Spinal cord (tissue), 10 donors: Measurements from ENCODE around the gene CREB5. TPM values are rescaled to one million over a fixed set of nuclear protein-coding genes. Genes with fewer than 3 reads are reported as not detected.

ENCODE experiments used
- DNase-seq, 6 donors: peaks; one replicate each; pipeline versions ENCODE4 v3.0.0 to v3.0.0-alpha.2; 2013 to 2015; ENCODE audit warnings: low spot score in 6 of 6, low read depth in 4 of 6
- H3K27ac ChIP-seq: one replicate; pipeline ENCODE4 v1.5.1; 2013; ENCODE audit warnings: low read depth, low read length, control low read depth
- H3K27me3 ChIP-seq: one replicate; pipeline ENCODE4 v1.6.1; 2013; ENCODE audit warnings: low read length; ENCODE audit not compliant: control insufficient read depth, insufficient read depth
- H3K36me3 ChIP-seq: one replicate; pipeline ENCODE4 v1.6.1; 2013; ENCODE audit warnings: low read length; ENCODE audit not compliant: control insufficient read depth, insufficient read depth
- H3K4me1 ChIP-seq: one replicate; pipeline ENCODE4 v1.6.1; 2013; ENCODE audit warnings: low read length; ENCODE audit not compliant: control insufficient read depth, insufficient read depth
- H3K4me3 ChIP-seq: one replicate; pipeline ENCODE4 v1.5.1; 2013; ENCODE audit warnings: low read depth, low read length, control low read depth
- H3K9me3 ChIP-seq: one replicate; pipeline ENCODE4 v1.6.1; 2013; ENCODE audit warnings: low read length; ENCODE audit not compliant: control insufficient read depth, insufficient read depth
- WGBS: methylation state at CpG from one replicate; pipeline ENCODE4 v1.1.5; 2013; ENCODE audit warnings: missing lambda C conversion rate; ENCODE audit not compliant: insufficient coverage; 5-methylcytosine and 5-hydroxymethylcytosine counted together
- polyA plus RNA-seq, 2 donors: library from polyadenylated mRNA; unstranded; fragments of 120-200 nt; gene quantifications; one replicate each; pipeline ENCODE4 v1.2.1, GENCODE V29; 2013; ENCODE audit not compliant: insufficient read length in 2 of 2
- total RNA-seq, 2 donors: library from RNA; depleted of rRNA in 1 of 2; stranded (reverse); fragments of 120-200 nt in 1 of 2; fragments of >200 nt in 1 of 2; gene quantifications; one replicate each; pipeline versions ENCODE4 v1.2.3 to v1.2.4, GENCODE V29; 2013 to 2014
- donor health status: healthy.

The CREB5 gene
- total and polyA plus RNA-seq, 4 donors: 15.3 to 34.3 (median 17.0) TPM

DNA sequence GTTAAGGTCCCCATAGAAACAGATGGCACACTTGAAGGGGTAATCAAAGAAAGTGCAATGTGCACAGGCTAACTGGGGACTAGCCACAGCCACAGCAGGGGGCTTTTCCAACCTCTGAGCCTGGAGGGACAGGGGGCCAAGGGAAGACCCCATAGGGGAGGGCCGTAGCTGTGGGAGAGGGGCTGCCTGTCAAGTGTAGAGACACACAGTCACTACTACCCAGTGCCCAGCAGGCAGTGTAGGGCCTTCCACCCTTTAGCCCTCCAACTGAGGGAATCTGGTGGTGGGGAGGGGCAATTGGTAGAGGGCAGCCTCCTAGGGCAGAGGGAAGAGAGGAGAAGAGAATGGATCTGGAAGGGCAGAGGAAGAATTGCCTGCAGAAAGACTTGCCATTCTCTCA lies 54.6 kb downstream of the CREB5 start:
- Histone ChIP-seq H3K36me3 (no peaks in the 10 kb centered on the region), H3K4me1 (no peaks in the 10 kb centered on the region), H3K27me3 (no peaks in the 10 kb centered on the region), H3K4me3 (no peak overlapping the region), H3K27ac (no peak overlapping the region), H3K9me3 (no peaks in the 10 kb centered on the region)
- DNase-seq: no peak
- no CpG with 5 or more reads among the region's 1 CpG for WGBS

DNA sequence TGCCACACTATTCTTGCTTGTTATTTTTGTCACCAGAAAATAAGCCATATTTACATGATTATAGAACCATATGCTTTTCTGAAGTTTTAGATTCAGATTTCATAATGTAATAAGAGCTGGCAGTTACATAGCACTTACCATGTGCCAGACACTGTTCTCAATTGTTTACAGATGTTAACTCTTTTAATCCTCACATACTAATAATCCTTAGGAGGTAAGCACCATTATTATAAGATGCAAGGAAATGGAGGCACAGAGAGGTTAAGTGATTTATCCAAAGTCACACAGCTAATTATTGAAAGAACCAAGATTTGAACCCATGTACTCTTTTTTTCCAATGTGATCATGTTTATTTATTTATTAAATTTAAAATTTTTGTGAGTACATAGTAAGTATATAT lies 57.2 kb downstream of the CREB5 start:
- DNase-seq: no peak
- Histone ChIP-seq H3K4me3 (no peak overlapping the region), H3K36me3 (no peaks in the 10 kb centered on the region), H3K27ac (no peak overlapping the region), H3K9me3 (no peaks in the 10 kb centered on the region), H3K4me1 (no peaks in the 10 kb centered on the region), H3K27me3 (no peaks in the 10 kb centered on the region)

DNA sequence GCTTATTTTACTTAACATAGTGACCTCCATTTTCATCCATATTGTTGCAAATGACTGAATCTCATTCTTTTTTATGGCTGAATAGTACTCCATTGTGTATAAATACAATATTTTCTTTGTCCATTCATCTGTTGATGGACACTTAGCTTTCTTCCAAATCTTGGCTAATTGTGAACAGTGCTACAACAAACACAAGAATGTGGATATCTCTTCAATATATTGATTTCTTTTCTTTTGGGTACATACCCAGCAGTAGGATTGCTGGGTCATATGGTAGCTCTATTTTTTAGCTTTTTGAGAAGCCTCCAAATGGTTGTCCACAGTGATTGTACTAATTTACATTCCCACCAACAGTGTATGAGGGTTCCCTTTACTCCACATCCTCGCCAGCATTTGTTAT lies 58.0 kb downstream of the CREB5 start:
- Histone ChIP-seq H3K27ac (no peak overlapping the region), H3K4me3 (no peak overlapping the region), H3K9me3 (no peaks in the 10 kb centered on the region), H3K27me3 (no peaks in the 10 kb centered on the region), H3K4me1 (no peaks in the 10 kb centered on the region), H3K36me3 (no peaks in the 10 kb centered on the region)
- DNase-seq: no peak
- WGBS: no CpG with 5 or more reads among the region's 1 CpG

DNA sequence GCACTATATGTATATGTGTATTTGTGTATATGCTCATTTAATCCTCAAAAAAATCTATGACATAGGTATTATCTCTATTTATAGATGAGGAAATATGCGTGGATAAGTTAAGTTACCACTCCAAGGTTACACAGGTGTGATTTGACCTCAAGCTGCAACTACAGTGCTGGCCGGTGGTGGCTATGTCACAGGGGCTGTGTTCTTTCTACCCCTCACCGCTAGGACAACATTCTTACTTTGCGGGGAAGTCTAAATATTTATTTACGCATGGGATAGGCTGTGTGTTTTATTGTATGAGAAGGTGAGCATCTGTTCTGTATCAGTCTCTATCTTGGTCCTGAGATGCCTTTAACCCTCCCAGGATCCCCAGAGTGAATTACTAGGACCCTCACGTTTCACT lies 60.0 kb downstream of the CREB5 start:
- H3K4me1 ChIP-seq: no peaks in the 10 kb centered on the region
- WGBS: 100% methylated on average over 1 of the region's 6 CpGs
- no peak overlapping the region for H3K27ac ChIP-seq
- no peak overlapping the region for H3K4me3 ChIP-seq
- DNase-seq: no peak
- no peaks in the 10 kb centered on the region for H3K9me3 ChIP-seq
- H3K27me3 ChIP-seq: no peaks in the 10 kb centered on the region
- H3K36me3 ChIP-seq: no peaks in the 10 kb centered on the region

DNA sequence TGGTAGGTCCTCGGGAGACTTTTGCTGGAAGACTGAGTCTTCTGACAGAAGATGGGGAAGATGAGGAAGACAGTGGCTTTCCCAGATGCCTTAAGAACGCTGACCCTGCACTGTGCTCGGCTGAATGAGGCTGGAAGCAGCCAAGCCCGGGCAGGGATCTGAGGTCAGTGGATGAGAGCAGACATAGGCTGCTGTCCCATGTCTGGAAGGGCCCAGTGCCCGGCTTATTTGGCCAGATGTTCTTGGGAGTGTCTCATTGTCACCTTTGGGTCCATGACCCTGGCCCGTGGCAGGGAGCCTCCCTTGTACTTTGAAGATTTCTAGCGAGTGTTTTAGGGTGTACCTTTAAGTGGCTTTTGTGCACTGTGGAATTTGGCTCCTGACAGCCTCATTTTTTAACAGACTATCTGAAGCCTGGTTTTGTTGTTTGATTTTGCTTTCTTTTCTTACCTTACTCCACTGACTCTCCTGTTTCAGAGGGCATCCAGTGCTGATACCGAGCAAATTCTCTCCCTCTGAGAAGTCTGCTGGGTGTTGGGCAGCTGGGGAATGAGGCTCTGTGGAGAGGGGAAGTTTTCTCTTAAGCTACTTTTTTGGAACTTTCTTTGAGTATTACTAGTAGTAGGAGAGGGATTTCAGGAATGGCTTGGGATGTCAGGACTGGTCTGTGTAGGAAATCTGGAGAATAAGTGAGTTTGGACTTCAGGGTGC lies 61.4 kb downstream of the CREB5 start:
- Histone ChIP-seq H3K27ac (peak overlapping the region; percentile 53), H3K9me3 (no peaks in the 10 kb centered on the region), H3K36me3 (no peaks in the 10 kb centered on the region), H3K27me3 (no peaks in the 10 kb centered on the region), H3K4me1 (no peaks in the 10 kb centered on the region), H3K4me3 (no peak overlapping the region)
- DNase-seq: peak in 1 of 6 donors; percentile 15
- whole genome bisulfite sequencing: 74% methylated on average over 7 of the region's 8 CpGs

DNA sequence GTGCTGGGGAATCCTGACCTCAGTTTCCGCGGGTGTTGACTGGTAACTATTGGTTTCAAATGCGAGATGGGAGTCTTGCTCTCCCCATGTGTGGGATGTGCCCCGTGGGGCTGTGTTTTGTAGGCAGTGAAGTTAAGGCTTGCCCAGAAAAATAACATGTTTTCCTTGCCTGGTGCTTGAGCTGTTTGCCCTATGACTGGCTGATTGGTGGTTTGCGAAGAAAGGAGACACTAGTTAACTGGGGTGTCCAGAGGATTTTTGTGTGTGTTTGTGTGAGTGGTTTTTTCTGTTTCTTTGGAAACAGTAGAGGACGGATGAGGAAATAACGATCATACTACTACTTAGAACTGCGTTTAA lies 61.9 kb downstream of the CREB5 start:
- peak overlapping the region; percentile 53 for H3K27ac ChIP-seq
- no peaks in the 10 kb centered on the region for H3K36me3 ChIP-seq
- H3K9me3 ChIP-seq: no peaks in the 10 kb centered on the region
- no peaks in the 10 kb centered on the region for H3K4me1 ChIP-seq
- DNase-seq: no peak
- no peaks in the 10 kb centered on the region for H3K27me3 ChIP-seq
- H3K4me3 ChIP-seq: no peak overlapping the region
- 52% methylated on average over 4 of the region's 8 CpGs for WGBS

DNA sequence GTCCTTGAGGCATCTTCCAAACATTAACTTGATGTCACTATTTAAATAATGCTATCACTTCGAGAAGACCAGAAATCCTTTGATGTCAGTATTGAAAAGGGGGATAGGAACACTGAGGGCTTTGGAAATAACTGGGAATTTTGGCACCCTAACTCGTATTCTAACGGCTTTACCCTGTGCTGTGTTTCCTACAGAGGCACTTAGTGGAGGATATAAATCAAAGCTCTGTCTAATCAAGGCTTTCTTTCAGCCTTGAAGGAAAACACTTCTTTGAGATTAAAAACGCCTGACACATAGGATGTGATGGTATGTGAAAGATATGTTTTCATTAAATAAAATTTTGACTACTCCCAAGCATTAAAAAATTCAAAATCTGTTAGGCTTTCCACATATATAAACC lies 62.3 kb downstream of the CREB5 start:
- Histone ChIP-seq H3K27me3 (no peaks in the 10 kb centered on the region), H3K9me3 (no peaks in the 10 kb centered on the region), H3K4me1 (no peaks in the 10 kb centered on the region), H3K27ac (peak overlapping the region; percentile 53), H3K36me3 (no peaks in the 10 kb centered on the region), H3K4me3 (no peak overlapping the region)
- DNase-seq: peak in 1 of 6 donors; percentile 17
- no CpG with 5 or more reads among the region's 4 CpGs for WGBS

DNA sequence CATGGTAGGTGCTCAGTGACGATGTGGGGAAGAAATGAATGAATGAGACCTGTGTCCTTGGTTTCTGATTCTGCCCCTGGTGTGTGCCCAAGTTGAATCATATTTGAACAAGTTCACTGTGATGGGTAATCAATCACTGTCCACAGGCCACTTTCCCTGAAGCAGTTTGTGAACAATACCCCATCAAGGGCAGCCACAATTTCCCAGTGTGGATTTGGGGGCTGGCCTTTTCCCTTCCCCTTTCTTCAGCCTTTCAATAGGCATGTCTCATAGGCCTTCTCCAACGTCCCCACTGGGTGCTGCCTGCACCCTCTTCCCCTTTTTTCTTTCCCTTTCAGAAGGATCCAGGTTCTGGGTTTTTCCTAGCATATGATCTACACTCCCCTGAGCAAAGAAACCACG lies 64.7 kb downstream of the CREB5 start:
- Histone ChIP-seq H3K4me1 (no peaks in the 10 kb centered on the region), H3K27me3 (no peaks in the 10 kb centered on the region), H3K4me3 (no peak overlapping the region), H3K36me3 (no peaks in the 10 kb centered on the region), H3K9me3 (no peaks in the 10 kb centered on the region), H3K27ac (peak overlapping the region; percentile 2)
- 58% methylated on average over 2 of the region's 3 CpGs for WGBS
- no peak for DNase-seq

DNA sequence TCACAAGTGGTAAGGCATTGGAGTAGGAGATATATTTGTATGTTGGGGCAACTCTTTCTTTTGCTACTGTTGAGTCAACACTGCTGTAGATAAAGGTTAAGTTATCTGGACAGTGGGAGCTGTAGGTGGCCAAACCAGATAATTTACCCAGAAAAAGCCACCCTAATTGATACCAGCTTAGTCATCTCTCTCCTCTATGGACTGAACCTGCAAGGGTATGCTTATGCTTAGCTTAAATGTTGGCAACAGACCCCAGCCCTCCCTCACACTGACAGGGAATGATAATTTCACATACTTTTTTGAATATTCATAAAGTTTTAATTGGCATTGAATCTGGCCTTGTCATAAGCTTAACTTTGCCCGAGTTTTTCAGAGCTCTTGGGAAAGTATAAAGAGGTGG lies 66.3 kb downstream of the CREB5 start:
- Histone ChIP-seq H3K9me3 (no peaks in the 10 kb centered on the region), H3K4me3 (no peak overlapping the region), H3K4me1 (no peaks in the 10 kb centered on the region), H3K27me3 (no peaks in the 10 kb centered on the region), H3K36me3 (no peaks in the 10 kb centered on the region), H3K27ac (no peak overlapping the region)
- peak in 1 of 6 donors; percentile 70 for DNase-seq
- no CpG with 5 or more reads among the region's 1 CpG for WGBS

DNA sequence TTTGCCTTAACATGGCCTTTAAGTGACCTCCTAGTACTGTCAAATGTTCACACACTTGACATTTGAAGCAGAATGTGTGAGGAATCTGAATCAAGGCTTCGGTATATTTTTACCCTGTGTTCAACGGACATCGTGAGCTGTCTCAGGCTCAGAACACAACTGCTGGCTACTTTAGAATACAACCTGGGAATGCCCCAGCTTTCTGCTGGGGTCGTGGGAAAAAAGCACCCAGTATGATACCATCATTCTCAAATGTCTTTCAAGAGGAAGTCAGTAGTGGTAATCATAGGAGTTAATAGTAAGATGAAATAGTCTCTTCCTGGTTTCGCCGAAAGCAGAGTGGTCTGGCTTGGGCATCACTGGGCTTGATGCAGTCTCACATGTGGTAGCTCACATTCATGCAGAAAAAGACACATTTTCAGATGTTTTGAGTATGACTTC lies 67.2 kb downstream of the CREB5 start:
- Histone ChIP-seq H3K4me3 (no peak overlapping the region), H3K9me3 (no peaks in the 10 kb centered on the region), H3K27me3 (no peaks in the 10 kb centered on the region), H3K27ac (no peak overlapping the region), H3K36me3 (no peaks in the 10 kb centered on the region), H3K4me1 (no peaks in the 10 kb centered on the region)
- DNase-seq: no peak
- WGBS: 85% methylated on average over 5 of the region's 6 CpGs
